GM23338 (cell line): ENCODE measurements around the gene AIRE.

Experiments used
- CTCF ChIP-seq, 2 experiments: fragments of 200-600 bp in 1 of 2; sonication (generic) in 1 of 2; conservative IDR thresholded peaks; 2 replicates each; pipeline versions ENCODE4 v1.5.1 to v1.6.1; 2016 to 2017; ENCODE audit warnings: antibody characterized with exemption in 2 of 2, low read depth in 2 of 2, mild to moderate bottlenecking in 2 of 2, moderate library complexity in 1 of 2
- EZH2 ChIP-seq: fragments of 200-600 bp; sonication (generic); IDR thresholded peaks from one replicate; pipeline ENCODE4 v1.8.0; 2017; ENCODE audit warnings: antibody characterized with exemption, mild to moderate bottlenecking, low read depth; ENCODE audit not compliant: unreplicated experiment
- POLR2AphosphoS5 ChIP-seq: IDR thresholded peaks from 2 replicates; pipeline ENCODE4 v1.6.1; 2016; ENCODE audit warnings: antibody characterized with exemption, low read depth

- TF ChIP-seq CTCF (conservative IDR thresholded peaks at IDR 0.05; ENCODE audit: low read depth in 2 of 2) (no peak), EZH2 (no peak), POLR2AphosphoS5 (no peak)
Observed at GRCh38 chr21:44328242-44328895, 42.7 kb downstream of the AIRE start.
